ENCODE results near the gene SLC7A8. TPM values are rescaled to one million over a fixed set of nuclear protein-coding genes. Genes with fewer than 3 reads are reported as not detected.

SLC7A8 gene
- total RNA-seq, 3 donors from 2014 or later = 46.8 to 98.9 (median 61.9) TPM

- Histone ChIP-seq H3K9me3 (no peaks in the 10 kb centered on the region), H3K4me3 (no peak overlapping the region), H3K27ac (peak overlapping the region; percentile 45 to 87), H3K27me3 (no peaks in the 10 kb centered on the region), H3K4me1 (peaks cover 3 to 16% of the 10 kb centered on the region in 2 donors), H3K36me3 (no peaks in the 10 kb centered on the region)
- TF ChIP-seq POLR2AphosphoS5 (IDR thresholded peaks at IDR 0.05) = no peak
- TF ChIP-seq CTCF (IDR thresholded peaks at IDR 0.05) = no peak
- no peak for TF ChIP-seq POLR2A (IDR thresholded peaks at IDR 0.05)
- intact Hi-C loops (cut with DNase I; ENCODE audit: low total_unique reads) = no loop called here
- no peak for DNase-seq (ENCODE audit: low spot score in 2 of 2)
Observed at GRCh38 chr14:23148591-23149249, 34.7 kb downstream of the SLC7A8 start.

GRCh38 chr14:23147676-23148075 lies 35.8 kb downstream of the SLC7A8 start:
- Histone ChIP-seq H3K36me3 (no peaks in the 10 kb centered on the region), H3K4me3 (no peak overlapping the region), H3K27me3 (no peaks in the 10 kb centered on the region), H3K4me1 (peaks cover 6 to 10% of the 10 kb centered on the region in 2 donors), H3K9me3 (no peaks in the 10 kb centered on the region), H3K27ac (peak overlapping the region; percentile 81 to 86)
- intact Hi-C loops (cut with DNase I; ENCODE audit: low total_unique reads) = no loop called here
- DNase-seq (ENCODE audit: low spot score in 2 of 2) = no peak
- TF ChIP-seq CTCF (IDR thresholded peaks at IDR 0.05) (no peak), POLR2AphosphoS5 (IDR thresholded peaks at IDR 0.05) (no peak), POLR2A (IDR thresholded peaks at IDR 0.05) (no peak)

GRCh38 chr14:23146980-23147379 lies 36.5 kb downstream of the SLC7A8 start:
- Histone ChIP-seq H3K27ac (peak overlapping the region; percentile 81 to 86), H3K36me3 (no peaks in the 10 kb centered on the region), H3K9me3 (no peaks in the 10 kb centered on the region), H3K4me1 (peaks cover 3 to 16% of the 10 kb centered on the region in 2 donors), H3K27me3 (no peaks in the 10 kb centered on the region), H3K4me3 (no peak overlapping the region)
- intact Hi-C loops (cut with DNase I; ENCODE audit: low total_unique reads) = no loop called here
- TF ChIP-seq POLR2A (IDR thresholded peaks at IDR 0.05) = no peak
- no peak for TF ChIP-seq POLR2AphosphoS5 (IDR thresholded peaks at IDR 0.05)
- no peak for TF ChIP-seq CTCF (IDR thresholded peaks at IDR 0.05)
- DNase-seq (ENCODE audit: low spot score in 2 of 2) = no peak

GRCh38 chr14:23146351-23146910 lies 37.0 kb downstream of the SLC7A8 start:
- Histone ChIP-seq H3K27ac (peak overlapping the region; percentile 81 to 86), H3K36me3 (no peaks in the 10 kb centered on the region), H3K9me3 (no peaks in the 10 kb centered on the region), H3K27me3 (no peaks in the 10 kb centered on the region), H3K4me1 (peaks cover 3 to 20% of the 10 kb centered on the region in 2 donors), H3K4me3 (no peak overlapping the region)
- intact Hi-C loops (cut with DNase I; ENCODE audit: low total_unique reads) = no loop called here
- no peak for DNase-seq (ENCODE audit: low spot score in 2 of 2)
- no peak for TF ChIP-seq POLR2AphosphoS5 (IDR thresholded peaks at IDR 0.05)

GRCh38 chr14:23145794-23146350 lies 37.6 kb downstream of the SLC7A8 start:
- H3K27ac ChIP-seq = peak overlapping the region; percentile 81 to 86
- H3K4me3 ChIP-seq = no peak overlapping the region
- intact Hi-C loops (cut with DNase I; ENCODE audit: low total_unique reads) = no loop called here
- peaks cover 3 to 18% of the 10 kb centered on the region in 2 donors for H3K4me1 ChIP-seq
- no peak for DNase-seq (ENCODE audit: low spot score in 2 of 2)
- no peak for TF ChIP-seq CTCF (IDR thresholded peaks at IDR 0.05)
- TF ChIP-seq POLR2A (IDR thresholded peaks at IDR 0.05) = no peak
- TF ChIP-seq POLR2AphosphoS5 (IDR thresholded peaks at IDR 0.05) = peak; percentile 59 to 73 (median 73)
- H3K36me3 ChIP-seq = no peaks in the 10 kb centered on the region
- H3K27me3 ChIP-seq = no peaks in the 10 kb centered on the region
- no peaks in the 10 kb centered on the region for H3K9me3 ChIP-seq

Measured in breast epithelium (tissue), 4 donors.